Endothelial cell of umbilical vein (primary cell): ENCODE measurements around the gene ULK4. TPM values are rescaled to one million over a fixed set of nuclear protein-coding genes. Genes with fewer than 3 reads are reported as not detected.

Experiments
- BruUV-seq: library from RNA; stranded (reverse); fragments of 400-500 nt; replicated peaks from 2 replicates; lab custom pipeline; 2021; lab: Mats Ljungman, UMichigan
- CTCF ChIA-PET: fragments of 300-600, 350-600 bp; sonication (Branson Sonifier 250); formaldehyde crosslinking; loops from one replicate; lab custom pipeline; 2021; ENCODE audit warnings: antibody characterized with exemption, inconsistent platforms; lab: Charles Lee
- POLR2A ChIA-PET: fragments of 300-600, 350-600 bp; sonication (Branson Sonifier 250); formaldehyde crosslinking; loops from one replicate; lab custom pipeline; 2021; ENCODE audit warnings: antibody characterized with exemption, inconsistent platforms; lab: Charles Lee
- DNase-seq: peaks from one replicate; pipeline ENCODE4 v3.0.0-alpha.2; 2011; ENCODE audit warnings: low read depth, low spot score
- FAIRE-seq: peaks from 2 replicates; lab custom pipeline; 2011; peaks lifted over from hg19 to GRCh38; lab: Jason Lieb, UNC
- H2AFZ ChIP-seq: 2 replicates; pipeline ENCODE4 v1.6.0; 2012; ENCODE audit warnings: low read depth, low read length, control low read depth, inconsistent platforms
- H3K27ac ChIP-seq: 2 replicates; pipeline ENCODE4 v1.5.1; 2011; ENCODE audit warnings: low read depth, mild to moderate bottlenecking, control low read depth, low read length, moderate library complexity; ENCODE audit not compliant: insufficient read depth
- H3K27me3 ChIP-seq, 2 experiments: 2 replicates each; pipeline versions ENCODE4 v1.6.0 to v1.6.1; 2011; ENCODE audit warnings: low read length in 2 of 2, mixed read lengths in 1 of 2; ENCODE audit not compliant: control insufficient read depth in 2 of 2, insufficient read depth in 2 of 2
- H3K36me3 ChIP-seq, 2 experiments: 2 replicates in 1 of 2; 3 replicates in 1 of 2; pipeline ENCODE4 v1.5.1; 2011; ENCODE audit warnings: low read length in 2 of 2, mild to moderate bottlenecking in 1 of 2, moderate library complexity in 1 of 2; ENCODE audit not compliant: control insufficient read depth in 2 of 2, insufficient read depth in 2 of 2; ENCODE audit errors: extremely low read depth in 1 of 2
- H3K4me1 ChIP-seq: 3 replicates; pipeline ENCODE4 v1.5.1; 2011; ENCODE audit warnings: mild to moderate bottlenecking, low read length; ENCODE audit not compliant: control insufficient read depth, insufficient read depth; ENCODE audit errors: extremely low read depth
- H3K4me2 ChIP-seq: 2 replicates; pipeline ENCODE4 v1.6.1; 2011; ENCODE audit warnings: low read length, control low read depth, mixed read lengths; ENCODE audit not compliant: insufficient read depth
- H3K4me3 ChIP-seq, 3 experiments: fragments of 200-600 bp in 1 of 3; sonication (generic), shearing (Covaris generic) in 1 of 3; replicated peaks in 1 of 3; 2 replicates each; pipeline ENCODE4 v1.5.1; 2011 to 2016; ENCODE audit warnings: control low read depth in 3 of 3, low read length in 3 of 3, mild to moderate bottlenecking in 2 of 3, inconsistent platforms in 1 of 3, low read depth in 1 of 3, moderate library complexity in 1 of 3; ENCODE audit not compliant: insufficient read depth in 1 of 3
- H3K79me2 ChIP-seq: 2 replicates; pipeline ENCODE4 v1.6.0; 2012; ENCODE audit warnings: low read length, inconsistent platforms; ENCODE audit not compliant: control insufficient read depth, insufficient read depth
- H3K9ac ChIP-seq: replicated peaks from 2 replicates; pipeline ENCODE3; 2011; ENCODE audit warnings: low read length, control low read depth; ENCODE audit not compliant: insufficient read depth; ENCODE audit errors: extremely low read depth
- H3K9me1 ChIP-seq: replicated peaks from 3 replicates; pipeline ENCODE4 v1.6.0; 2011; ENCODE audit warnings: mild to moderate bottlenecking, low read length; ENCODE audit not compliant: control insufficient read depth, insufficient read depth; ENCODE audit errors: extremely low read depth
- H3K9me3 ChIP-seq: replicated peaks from 2 replicates; pipeline ENCODE4 v1.5.1; 2012; ENCODE audit warnings: low read length, inconsistent platforms; ENCODE audit not compliant: control insufficient read depth, insufficient read depth
- H4K20me1 ChIP-seq: replicated peaks from 2 replicates; pipeline ENCODE3; 2011; ENCODE audit warnings: mild to moderate bottlenecking, low read length; ENCODE audit not compliant: control insufficient read depth, insufficient read depth; ENCODE audit errors: extremely low read depth
- EZH2 ChIP-seq: IDR thresholded peaks from 2 replicates; pipeline ENCODE4 v1.6.1; 2012; ENCODE audit warnings: borderline replicate concordance, low read depth, mild to moderate bottlenecking, moderate library complexity, low read length, inconsistent platforms; ENCODE audit not compliant: severe bottlenecking
- FOS ChIP-seq: IDR thresholded peaks from 2 replicates; pipeline ENCODE4 v1.6.1; 2011; ENCODE audit warnings: mild to moderate bottlenecking, low read length, moderate library complexity, borderline replicate concordance; ENCODE audit not compliant: insufficient read depth
- GATA2 ChIP-seq: IDR thresholded peaks from 2 replicates; pipeline ENCODE4 v1.7.0; 2011; ENCODE audit warnings: low read depth, mild to moderate bottlenecking, moderate library complexity, mixed read lengths, low read length; ENCODE audit not compliant: insufficient read length, insufficient read depth
- JUN ChIP-seq: IDR thresholded peaks from 2 replicates; pipeline ENCODE4 v1.6.1; 2011; ENCODE audit warnings: borderline replicate concordance, low read depth; ENCODE audit not compliant: insufficient read length, insufficient read depth
- MAX ChIP-seq: IDR thresholded peaks from 2 replicates; pipeline ENCODE4 v1.6.1; 2011; ENCODE audit not compliant: insufficient read depth, insufficient read length
- MYC ChIP-seq: IDR thresholded peaks from one replicate; pipeline ENCODE4 v1.6.1; 2011; ENCODE audit warnings: mild to moderate bottlenecking, low read depth, low read length
- POLR2A ChIP-seq: IDR thresholded peaks from 2 replicates; pipeline ENCODE4 v1.6.1; 2012; ENCODE audit warnings: low read depth, mild to moderate bottlenecking, control low read depth, low read length
- dilution Hi-C: fragments of 300-500 bp; cut with MboI; formaldehyde crosslinking; loops from one replicate; pipeline ENCODE4 v1.15.0; 2019; ENCODE audit warnings: low sequenced_read_pairs; ENCODE audit not compliant: extremely low pct_ligation_motif_present
- intact Hi-C: fragments of 100-400 bp; cut with micrococcal nuclease; formaldehyde crosslinking; loops from one replicate; pipeline ENCODE4 v1.10.0; 2022
- polyA plus RNA-seq, 4 experiments: library from polyadenylated mRNA; depleted of rRNA in 3 of 4; stranded (reverse) in 3 of 4; unstranded in 1 of 4; fragments of >200 nt; gene quantifications; 2 replicates each; pipeline versions ENCODE4 v1.2.1 to v1.2.3, GENCODE V29; 2011 to 2012; ENCODE audit warnings: missing spikeins in 1 of 4
- total RNA-seq: library from RNA; stranded (reverse); gene quantifications from 2 replicates; pipeline ENCODE4 v1.2.3, GENCODE V29; 2021

The ULK4 gene
- total and polyA plus RNA-seq, 2 donors (not counting 3 experiments of a cell fraction or from before 2014, with no cell fraction given) = 3.3 to 16.0 TPM

GRCh38 chr3:41907330-41908073 lies 54.4 kb downstream of the ULK4 start:
- POLR2A ChIA-PET = no interaction called here

GRCh38 chr3:41900265-41900664 lies 61.6 kb downstream of the ULK4 start:
- H3K4me2 ChIP-seq = no peak overlapping the region
- CTCF ChIA-PET = interaction anchor here (0.6 to 7.4 kb wide), 9 partner anchors 110 to 543 kb away, joined by 3 to 105 read pairs (median 3); no protein-coding TSS in a partner anchor

More at GRCh38 chr3:41907330-41908073, 54.4 kb downstream of the ULK4 start:
- Histone ChIP-seq H3K27me3 (no peaks in the 10 kb centered on the region), H4K20me1 (no peaks in the 10 kb centered on the region), H3K79me2 (no peaks in the 10 kb centered on the region), H3K9ac (no peak overlapping the region), H3K27ac (no peak overlapping the region), H2AFZ (no peak overlapping the region), H3K4me1 (no peaks in the 10 kb centered on the region), H3K9me1 (no peaks in the 10 kb centered on the region), H3K4me2 (no peak overlapping the region), H3K4me3 (no peak overlapping the region), H3K36me3 (no peaks in the 10 kb centered on the region), H3K9me3 (no peaks in the 10 kb centered on the region)
- BruUV-seq = no TSS peak
- dilution Hi-C loops (no loop called here), intact Hi-C loops (no loop called here)
- FAIRE-seq (peak; percentile 42), DNase-seq (peak; percentile 33)
- TF ChIP-seq EZH2 (no peak), FOS (peak; percentile 70), JUN (peak; percentile 36), POLR2A (no peak), GATA2 (no peak), MAX (no peak)
- CTCF ChIA-PET = interaction anchor here (1.1 to 3.0 kb wide), 3 partner anchors 12 to 284 kb away, joined by 3 to 15 read pairs (median 3); no protein-coding TSS in a partner anchor

More at GRCh38 chr3:41900265-41900664, 61.6 kb downstream of the ULK4 start:
- peak; percentile 46 for TF ChIP-seq FOS
- no peak for TF ChIP-seq MYC
- Histone ChIP-seq H4K20me1 (no peaks in the 10 kb centered on the region), H3K9me1 (no peaks in the 10 kb centered on the region), H3K9me3 (no peaks in the 10 kb centered on the region), H3K9ac (no peak overlapping the region), H3K79me2 (no peaks in the 10 kb centered on the region), H3K36me3 (no peaks in the 10 kb centered on the region), H3K4me1 (peaks cover 6% of the 10 kb centered on the region), H3K27ac (no peak overlapping the region), H3K4me3 (no peak overlapping the region), H3K27me3 (no peaks in the 10 kb centered on the region), H2AFZ (peak overlapping the region; percentile 49)
- FAIRE-seq (no peak), DNase-seq (peak; percentile 68)
- intact Hi-C loops = no loop called here
- POLR2A ChIA-PET = no interaction called here
- no TSS peak for BruUV-seq
- dilution Hi-C loops = no loop called here
